Stimulated activated CD8-positive, alpha-beta memory T cell treated with anti-CD3 and anti-CD28 coated beads, Interleukin-2, amount 100 ng/mL, for 1 hour (primary cell): Measurements from ENCODE around the gene UBE4B.
"Not testable (repeated sequence)": the region's sequence is repeated elsewhere in the genome, so short reads cannot be mapped to it uniquely, and the experiment has no call there.

Source experiments
- DNase-seq, 2 donors: peaks; one replicate each; pipeline ENCODE4 v3.0.0-alpha.2; 2020; ENCODE audit warnings: low read depth in 2 of 2

Gene UBE4B

DNA sequence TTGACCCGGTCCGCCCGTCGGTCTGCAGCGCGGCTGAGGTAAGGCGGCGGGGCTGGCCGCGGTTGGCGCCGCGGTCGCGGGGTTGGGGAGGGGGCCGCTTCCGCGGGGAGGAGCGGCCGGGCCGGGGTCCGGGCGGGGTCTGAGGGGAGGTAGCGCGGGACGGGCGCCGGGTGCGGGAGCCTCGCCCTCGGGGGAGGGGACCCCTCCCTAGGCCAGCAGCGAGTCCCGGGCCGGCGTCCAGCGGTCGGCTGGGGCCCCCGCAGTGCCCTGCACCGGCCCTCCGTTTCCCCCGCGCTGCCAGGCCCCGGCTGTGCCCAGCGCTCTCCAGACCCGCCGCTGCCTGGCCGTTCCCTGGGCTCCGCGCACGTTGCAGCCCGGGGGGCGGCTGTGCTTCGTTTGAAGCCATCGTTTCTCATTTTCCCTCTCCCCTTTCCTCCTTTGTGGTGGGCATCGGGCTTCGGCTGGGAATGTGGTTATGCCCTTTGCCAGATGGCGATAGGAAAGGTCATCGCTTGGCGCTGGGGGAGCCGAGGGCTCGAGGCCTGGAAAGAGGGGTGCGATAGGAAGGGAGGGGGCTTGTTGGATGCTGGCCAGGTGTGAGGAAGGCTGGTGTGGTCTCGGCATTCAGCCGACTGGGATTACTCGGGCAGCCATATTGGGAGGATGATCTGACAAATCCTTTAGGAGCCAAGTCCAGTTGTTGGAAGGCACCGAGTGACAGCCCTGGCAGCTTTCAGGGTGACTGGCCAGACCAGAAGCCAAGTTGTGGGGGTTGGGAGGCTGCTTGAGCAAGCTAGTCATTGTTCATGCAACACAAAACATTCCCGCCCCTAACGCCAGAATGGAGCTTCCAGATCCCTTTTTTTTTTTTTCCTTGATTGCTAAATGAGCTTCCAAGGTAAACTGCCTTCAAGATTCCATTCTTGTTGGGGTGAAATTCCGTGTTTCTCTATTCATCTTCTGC lies 178.4 kb downstream of the UBE4B start:
- no peak for DNase-seq

DNA sequence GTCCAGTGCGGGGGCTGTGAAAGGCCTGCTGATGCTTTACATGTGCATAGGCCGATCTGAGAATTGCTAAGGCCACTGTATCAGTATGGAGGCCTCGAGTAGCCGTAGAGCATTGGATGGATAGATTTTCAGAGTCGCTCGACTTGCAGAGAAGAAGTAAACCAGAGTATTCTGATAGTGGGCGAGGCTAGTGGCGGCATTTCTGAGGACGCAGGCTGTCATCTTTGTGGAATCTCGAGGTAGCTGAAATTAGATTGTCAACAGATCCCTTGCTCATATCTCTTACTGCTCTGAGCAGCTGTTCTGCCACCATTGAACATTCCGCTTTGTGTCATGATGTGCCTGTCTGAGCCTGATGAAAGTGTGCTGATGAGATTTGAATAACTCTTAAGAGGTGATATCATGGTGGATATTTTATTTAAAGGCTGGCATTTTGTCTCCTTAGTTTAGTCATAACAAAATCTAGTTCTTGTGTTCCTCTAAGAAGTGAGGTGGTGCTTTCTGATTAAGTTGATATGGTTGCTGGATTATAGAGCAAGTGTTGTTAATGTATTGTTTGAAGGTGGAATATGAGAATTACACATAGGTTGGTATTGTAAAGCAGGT lies 179.2 kb downstream of the UBE4B start:
- DNase-seq, result no peak

DNA sequence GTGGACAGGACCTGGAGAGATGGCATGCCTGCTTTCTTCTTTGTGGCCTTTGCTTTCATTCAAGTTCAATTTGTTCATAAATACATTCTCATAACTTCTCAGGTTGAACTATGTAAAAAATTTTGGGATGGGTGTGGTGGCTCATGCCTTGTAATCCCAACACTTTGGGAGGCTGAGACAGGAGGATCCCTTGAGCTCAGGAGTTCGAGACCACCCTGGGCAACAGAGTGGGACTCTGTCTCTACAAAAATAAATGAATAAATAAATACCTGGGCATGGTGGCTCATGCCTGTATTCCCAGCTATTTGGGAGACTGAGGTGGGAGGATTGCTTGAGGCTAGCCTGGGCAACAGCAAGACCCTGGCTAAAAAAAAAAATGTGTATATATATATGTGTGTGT lies 179.7 kb downstream of the UBE4B start:
- no peak for DNase-seq

DNA sequence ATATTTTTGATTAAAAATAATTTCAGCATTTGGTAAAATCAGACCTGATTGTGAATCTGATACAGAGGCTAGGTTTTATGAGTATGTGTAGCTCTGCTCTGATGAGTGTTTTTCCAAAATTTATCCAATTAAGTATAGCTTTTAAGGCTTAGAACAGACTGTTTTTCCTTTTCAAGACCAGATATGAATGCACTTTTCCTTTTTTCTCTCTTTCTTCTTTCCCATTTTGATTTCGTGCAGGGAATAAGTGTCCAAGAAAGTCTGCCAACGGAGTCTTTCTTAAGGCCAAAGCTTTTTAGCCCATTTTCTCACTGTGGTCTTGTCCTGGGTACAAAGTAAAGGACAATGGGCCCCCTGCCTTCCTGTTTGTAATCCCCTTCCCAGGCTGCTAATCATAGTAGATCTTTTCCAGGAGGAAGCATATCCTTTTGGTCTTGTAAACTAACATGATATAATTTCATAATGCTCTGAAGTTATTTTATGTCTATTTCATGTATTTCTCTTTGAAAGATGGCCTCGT lies 180.5 kb downstream of the UBE4B start:
- DNase-seq, result no peak

DNA sequence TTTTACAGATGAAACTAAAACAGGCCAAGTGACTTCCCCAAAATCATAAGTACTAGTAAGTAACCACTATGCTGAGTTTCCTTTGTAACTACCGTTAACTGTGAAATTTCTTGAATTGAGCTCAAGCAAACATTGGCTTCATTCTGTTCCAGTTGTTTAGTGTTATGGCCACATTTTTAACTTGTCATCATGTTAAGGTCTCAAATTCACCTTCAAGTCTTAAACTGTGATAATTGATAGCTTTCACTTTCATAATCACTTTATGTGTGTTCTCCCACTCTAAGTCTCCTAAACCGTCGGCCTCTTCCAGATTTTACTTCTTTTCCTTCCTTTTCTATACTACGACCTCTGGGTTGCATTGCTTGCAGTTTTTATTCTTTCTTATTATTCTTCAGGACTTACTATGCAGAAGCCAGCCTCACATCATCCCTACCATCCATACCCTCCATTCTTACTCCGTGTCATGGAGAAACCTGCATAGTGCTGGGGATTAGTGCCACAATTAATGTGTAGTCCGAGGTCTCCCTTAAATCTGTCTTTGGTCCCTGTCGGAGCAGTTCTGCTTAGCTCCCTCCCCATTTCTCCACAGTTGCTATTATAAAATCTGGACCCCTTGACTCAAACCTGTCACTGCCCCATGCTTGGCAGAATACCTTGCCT lies 183.5 kb downstream of the UBE4B start:
- DNase-seq, result no peak

DNA sequence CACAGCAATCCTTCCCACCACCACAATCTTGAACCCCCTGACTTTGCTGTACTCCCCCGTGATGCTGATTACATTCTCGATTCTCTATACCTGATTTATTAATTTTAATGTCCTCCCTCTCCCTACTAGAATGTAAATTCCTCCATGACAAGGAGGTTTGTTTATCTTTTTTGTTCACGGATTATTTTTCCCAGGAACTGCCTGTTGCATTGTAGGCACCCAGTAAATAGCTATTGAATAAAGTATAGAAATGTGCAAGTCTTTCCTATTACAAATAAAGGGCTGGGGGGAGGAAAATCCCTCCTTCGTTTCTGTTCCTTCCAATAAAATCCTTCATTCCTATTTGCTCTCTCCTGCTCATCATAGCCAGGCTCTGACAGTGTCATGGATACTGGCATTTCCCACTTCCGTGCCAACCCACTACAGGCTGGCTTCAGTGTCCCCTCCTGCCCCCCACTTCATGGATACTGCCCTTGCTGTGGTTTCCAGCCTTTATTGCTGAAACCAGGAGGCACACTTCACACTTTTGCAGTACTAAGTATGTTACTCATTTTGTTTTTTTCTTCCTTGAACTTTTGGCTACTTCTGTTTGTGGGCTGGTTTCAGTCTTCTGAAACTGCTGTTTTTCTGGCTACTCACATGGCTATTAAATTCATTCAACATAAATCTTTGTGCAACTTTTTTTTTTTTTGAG lies 185.1 kb downstream of the UBE4B start:
- no peak for DNase-seq

DNA sequence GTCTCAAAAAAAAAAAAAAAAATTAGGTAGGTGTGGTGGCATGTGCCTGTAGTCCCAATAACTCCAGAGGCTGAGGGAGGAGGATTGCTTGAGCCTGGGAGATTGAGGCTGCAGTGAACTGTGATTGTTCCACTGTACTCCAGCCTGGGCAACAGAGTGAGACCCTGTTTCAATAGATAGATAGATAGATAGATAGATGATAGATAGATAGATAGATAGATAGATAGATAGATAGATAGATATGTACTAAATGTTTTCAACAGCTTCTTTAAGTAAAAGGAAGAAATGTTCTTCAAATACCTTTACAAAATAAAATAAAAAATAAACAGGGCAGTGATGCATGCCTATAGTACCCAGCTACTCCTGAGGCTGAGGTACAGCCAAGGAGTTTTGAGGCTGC lies 187.4 kb downstream of the UBE4B start:
- DNase-seq, result no peak

DNA sequence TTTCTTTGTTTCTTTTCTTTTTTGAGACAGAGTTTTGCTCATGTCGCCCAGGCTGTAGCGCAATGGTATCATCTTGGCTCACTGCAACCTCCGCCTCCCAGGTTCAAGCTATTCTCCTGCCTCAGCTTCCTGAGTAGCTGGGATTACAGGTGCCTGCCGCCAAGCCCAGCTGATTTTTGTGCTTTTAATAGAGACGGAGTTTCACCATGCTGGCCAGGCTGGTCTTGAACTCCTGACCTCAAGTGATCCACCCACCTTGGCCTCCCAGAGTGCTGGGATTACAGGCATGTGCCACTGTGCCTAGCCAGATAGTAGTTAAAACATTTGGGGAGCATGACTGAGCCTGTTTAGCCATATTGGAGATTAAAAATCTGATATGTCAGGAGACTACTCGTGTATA lies 187.9 kb downstream of the UBE4B start:
- DNase-seq, result not testable (repeated sequence)

DNA sequence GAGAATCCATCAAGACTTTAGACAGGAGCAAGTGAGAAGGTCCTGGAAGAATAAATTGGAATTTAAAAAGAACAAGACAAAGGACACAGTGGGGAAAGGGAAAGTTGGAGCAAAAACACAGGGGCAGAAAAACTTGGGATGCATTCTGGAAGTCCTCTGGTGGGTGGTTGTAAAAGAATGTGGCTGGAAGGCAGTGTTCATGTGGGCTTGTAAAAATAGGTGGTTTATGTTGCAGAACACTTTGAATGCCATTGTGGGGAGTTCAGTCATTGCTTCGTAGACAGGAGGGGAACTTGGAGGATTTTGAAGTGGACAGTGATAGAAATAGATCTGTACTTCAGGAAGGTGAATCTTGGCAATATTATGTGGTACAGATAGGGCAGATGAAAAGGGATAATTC lies 192.8 kb downstream of the UBE4B start:
- DNase-seq, result no peak

DNA sequence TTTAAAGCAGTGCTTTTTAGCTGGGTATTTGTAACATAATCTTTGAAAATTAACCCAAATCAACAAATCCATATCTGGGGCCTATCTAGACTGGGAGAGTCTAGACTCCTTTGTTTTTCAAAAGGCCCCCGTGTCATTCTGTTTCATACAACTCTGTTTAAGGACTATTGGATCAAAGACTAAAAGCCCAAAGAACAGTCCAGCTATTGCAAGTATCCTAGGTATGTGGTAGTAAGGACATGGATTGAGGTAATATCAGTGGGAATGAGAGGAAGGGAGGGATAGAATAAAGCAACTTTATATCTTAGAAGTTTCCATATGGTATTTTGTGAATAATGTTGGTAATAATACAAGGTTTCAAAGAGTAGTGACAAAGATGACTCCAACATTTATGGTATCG lies 195.8 kb downstream of the UBE4B start:
- no peak for DNase-seq

DNA sequence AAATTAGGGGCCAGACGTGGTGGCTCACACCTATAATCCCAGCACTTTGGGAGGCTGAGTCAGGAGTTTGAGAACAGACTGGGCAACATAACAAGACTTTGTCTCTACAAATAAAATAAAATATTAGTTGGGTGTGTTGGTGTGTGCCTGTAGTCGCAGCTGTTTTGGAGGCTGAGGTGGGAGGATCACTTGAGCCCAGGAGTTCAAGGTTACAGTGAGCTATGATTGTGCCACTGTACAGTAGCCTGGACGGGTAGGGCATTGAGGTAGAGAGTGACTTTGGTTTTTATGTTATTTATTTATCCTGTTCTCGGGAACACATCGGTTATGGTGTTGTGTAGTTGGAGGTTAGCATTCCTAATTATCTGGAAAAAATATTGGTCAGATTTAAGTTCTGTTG lies 197.1 kb downstream of the UBE4B start:
- no peak for DNase-seq
